Activated CD4-positive, alpha-beta T cell treated with anti-CD3 and anti-CD28 coated beads, Interleukin-2, Interleukin-6, amounts not matched to agents 100 ng/mL and 50 ng/mL, durations not matched to agents 16 hours and 8 hours (primary cell): Measurements from ENCODE around the gene PTHLH.
A peak's percentile ranks its signal among the peaks of the same experiment; 100 is the strongest.

ENCODE experiments used
- DNase-seq: peaks from one replicate; pipeline ENCODE4 v3.0.0-alpha.2; 2020

PTHLH gene

DNA sequence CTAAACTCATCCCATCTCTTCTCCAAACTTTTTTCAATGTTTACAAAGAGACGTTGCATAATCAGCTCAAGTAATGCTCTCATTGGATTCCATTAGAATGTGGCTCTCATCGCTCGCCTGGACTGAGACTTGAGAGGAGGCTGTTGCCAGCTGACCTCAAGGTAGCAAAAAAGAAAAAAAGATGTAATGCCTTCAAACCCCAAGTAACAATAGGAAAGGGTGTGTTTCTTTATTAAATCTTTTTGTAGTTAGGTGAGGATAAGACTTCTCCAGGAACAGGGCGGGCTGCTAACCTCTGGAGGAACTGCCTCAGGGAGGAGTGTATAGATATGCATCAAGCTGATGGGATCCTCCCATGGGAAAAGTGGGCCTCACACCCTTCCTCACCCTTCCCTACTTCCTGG, 956 bp upstream of the PTHLH start:
- DNase-seq = no peak

GRCh38 chr12:27971606-27972005, 927 bp downstream of the PTHLH start:
- DNase-seq = no peak

- no peak for DNase-seq
Observed at GRCh38 chr12:27971121-27971489, 1.4 kb downstream of the PTHLH start.

- DNase-seq = no peak
Observed at GRCh38 chr12:27970401-27971120, 2.0 kb downstream of the PTHLH start.

GRCh38 chr12:27969624-27970400, 2.7 kb downstream of the PTHLH start:
- peak; percentile 61 for DNase-seq

GRCh38 chr12:27968972-27969623, 3.4 kb downstream of the PTHLH start:
- no peak for DNase-seq

- DNase-seq = no peak
Observed at GRCh38 chr12:27967551-27968054, 4.9 kb downstream of the PTHLH start.

- peak; percentile 57 for DNase-seq
Observed at GRCh38 chr12:27966870-27967269, 5.7 kb downstream of the PTHLH start.

DNA sequence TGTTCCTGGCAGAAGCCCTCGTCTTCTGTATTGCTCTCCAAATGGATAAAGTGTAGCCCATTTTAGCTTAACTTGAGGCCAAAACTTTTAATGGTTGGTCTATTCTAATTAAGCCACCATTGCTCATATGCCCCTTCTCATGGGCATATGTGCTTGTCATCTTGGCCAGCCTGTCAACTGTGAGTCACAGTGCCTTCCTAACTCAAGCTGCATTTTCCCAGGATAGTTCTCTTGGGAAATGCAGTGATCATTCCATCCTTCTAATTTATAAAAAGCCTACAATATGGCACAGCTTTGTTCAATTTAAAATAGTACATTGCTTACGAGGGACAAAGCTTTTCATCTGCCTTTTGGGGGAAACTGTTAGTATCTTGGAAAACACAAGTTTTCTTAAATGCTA, 6.6 kb downstream of the PTHLH start:
- DNase-seq = no peak

DNA sequence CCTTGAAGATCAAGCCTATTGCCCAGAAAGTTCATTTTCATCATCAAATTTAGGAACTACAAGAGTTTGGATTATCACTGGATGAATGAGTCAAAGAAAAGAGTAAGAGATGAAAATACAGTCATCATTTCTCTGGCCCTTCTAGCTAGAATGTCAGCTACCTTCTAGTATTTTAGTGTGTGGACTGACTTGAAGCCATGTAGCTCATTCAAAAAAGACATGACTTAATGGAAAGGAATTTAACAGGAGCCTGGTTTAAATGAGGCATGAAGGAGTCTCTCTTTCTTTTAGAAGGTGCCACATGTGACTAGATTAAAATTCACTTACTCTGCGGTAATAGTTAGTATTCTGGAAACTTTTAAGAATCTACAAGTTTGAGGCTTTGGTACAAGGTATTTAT, 7.1 kb downstream of the PTHLH start:
- no peak for DNase-seq

DNA sequence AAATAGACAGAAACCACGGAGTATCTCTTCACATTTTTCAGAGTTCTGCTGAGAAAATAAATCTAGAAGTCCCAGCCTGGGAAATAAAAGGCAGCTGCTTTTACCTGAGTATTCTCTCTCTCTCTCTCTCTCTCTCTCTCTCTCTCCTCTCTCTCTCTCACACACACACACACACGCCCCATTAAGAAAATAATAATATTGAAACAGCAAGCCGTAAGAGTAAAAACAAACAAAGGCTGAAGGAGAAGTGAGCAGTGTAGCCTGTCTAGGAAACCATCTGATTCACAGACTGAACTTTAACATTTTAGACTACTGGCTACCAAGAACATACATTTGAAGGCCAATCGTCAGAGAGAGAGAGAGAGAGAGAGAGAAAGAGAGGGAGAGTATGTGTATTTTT, 8.4 kb downstream of the PTHLH start:
- DNase-seq = no peak

DNA sequence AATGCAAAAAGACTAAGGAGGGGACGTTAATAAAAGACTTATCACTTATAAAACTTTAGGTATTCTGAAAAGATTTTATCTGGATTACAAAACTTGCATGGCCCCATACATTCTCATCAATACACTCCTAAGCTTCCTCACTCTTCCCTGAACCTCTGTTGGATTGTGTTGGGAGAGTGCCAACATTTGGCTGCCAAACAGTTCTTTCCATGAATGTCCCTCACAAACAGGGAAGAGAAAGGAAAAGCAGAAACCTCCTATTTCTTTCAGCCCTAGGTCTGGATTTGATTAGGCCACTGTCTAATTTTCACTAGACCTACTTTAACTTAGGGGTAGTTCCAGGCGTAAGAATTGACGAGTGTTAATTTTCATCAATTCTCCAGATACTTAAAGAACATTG, 11.7 kb downstream of the PTHLH start:
- DNase-seq = no peak

GRCh38 chr12:27958675-27959074, 13.9 kb downstream of the PTHLH start:
- no peak for DNase-seq

DNA sequence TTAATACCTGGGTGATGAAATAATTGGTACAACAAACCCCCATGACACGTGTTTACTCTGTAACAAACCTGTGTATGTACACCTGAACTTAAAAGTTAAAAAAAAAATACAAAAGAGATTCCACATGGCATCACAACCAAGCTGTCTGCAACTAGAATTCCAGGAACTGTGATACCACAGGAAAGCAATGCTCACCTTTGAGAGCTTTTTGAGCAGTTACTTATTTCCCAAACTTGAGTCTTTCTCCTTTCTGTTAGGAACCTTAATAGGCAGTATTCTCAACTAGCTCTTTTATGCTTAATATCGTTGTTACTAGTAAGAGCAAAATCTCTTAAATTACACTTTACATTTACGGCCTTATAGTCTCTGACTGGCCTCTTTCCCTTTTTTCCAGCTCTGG, 15.2 kb downstream of the PTHLH start:
- DNase-seq = no peak

DNA sequence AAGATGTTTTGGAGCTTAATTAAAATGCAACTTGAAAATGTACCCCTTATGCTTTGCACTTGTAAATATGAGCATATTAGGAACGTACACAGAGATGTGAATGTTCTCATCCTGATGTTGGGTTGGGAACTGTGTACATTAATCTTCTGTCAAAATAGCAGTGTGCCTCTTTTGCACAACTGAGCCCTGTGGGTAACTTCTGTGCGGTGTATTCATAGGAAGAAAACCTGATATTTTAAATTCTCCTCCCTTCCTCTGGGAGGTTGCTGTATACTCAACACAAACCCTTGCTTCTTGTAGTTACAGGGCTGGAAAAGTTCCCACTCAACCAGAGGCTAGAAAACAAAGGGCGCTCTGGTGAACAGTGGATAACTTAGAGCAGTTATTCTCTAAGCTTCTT, 18.7 kb downstream of the PTHLH start:
- no peak for DNase-seq

DNA sequence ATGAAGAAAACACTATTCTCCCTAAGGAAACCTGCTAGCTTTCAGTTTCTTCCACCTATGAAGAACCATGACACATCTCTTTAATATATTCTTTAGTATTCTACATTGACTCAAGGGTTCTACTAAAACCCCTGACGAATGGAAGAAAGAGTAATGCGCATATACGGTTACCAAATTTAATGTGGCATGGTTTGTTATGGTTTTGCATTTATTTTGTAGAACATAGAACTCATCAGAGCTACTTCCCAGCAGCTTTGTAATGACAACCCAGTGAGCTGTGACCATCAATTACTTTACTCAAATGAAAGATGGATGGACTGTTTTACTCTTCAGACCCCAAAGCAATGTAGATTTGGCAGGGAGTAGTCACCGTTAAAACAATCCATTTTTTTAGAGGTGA, 19.2 kb downstream of the PTHLH start:
- no peak for DNase-seq

- no peak for DNase-seq
Observed at GRCh38 chr12:27952510-27952909, 20.0 kb downstream of the PTHLH start.

DNA sequence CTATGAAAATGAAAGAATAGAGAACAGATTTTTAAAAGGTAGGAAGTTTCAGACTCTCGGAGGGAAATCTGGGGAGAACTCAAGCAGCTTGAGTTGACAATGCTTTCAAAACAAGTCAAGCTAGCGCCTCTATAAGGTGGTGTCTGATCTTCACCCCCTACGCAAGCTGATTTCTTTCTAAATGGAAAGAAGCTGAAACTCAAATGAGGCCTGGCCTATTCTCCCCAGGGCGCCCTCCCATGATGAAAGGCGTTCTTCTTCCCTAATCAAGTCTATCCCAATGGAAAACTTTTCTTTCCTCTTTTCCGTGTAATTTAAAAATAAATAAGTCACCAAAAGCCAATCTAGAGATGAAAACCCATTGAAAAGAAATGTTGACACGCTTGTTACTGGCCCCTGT, 20.6 kb downstream of the PTHLH start:
- DNase-seq = no peak

DNA sequence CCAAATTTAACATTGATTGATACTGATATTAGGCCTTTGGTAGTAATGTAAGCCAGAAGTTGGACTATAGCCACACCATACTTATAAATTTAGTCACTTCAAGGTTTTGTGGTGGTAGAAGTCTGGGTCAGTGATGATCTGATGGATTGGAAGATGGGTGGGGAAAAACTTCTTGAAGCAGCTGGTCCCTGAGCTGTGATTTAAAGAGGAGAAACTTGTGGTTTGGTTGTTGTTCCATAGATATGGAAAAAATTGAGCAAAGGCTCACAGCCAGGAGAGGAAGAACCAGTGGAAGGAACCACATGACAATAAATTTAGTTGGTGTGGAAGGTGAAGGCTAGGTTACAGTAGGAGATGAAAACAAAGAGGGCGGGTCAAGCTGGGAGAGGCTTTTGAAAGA, 26.1 kb downstream of the PTHLH start:
- no peak for DNase-seq

DNA sequence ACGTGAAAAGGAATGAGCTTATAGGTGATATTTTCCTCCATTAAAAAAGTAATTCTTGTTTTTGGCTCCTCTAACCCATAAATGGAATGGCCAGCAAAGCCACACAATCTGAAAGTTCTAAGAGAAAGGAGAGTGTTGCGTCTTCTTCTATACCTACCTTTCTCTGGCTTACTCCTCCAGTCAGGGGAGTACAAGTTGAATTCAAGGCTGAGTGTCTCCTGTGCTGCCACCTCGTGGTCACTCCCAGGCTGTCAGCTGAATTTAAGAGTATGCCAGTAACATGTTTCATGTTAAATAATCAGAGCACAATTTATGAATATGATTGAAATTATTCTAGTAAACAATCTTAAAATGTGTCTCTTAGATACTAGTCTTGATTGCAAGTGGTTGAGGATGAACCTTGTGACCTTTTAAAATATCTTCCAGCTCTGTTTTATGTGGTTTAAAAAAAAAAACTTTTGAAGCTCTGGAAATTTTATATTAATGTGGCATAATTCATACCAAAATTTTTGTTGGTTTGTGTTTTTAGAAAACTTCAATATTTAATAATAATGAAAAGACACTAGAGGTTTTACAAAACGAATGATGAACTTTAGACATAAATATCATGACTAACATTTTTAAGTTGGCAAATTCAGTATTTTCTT, 31.7 kb downstream of the PTHLH start:
- peak; percentile 79 for DNase-seq

GRCh38 chr12:27940245-27940644, 32.3 kb downstream of the PTHLH start:
- no peak for DNase-seq

DNA sequence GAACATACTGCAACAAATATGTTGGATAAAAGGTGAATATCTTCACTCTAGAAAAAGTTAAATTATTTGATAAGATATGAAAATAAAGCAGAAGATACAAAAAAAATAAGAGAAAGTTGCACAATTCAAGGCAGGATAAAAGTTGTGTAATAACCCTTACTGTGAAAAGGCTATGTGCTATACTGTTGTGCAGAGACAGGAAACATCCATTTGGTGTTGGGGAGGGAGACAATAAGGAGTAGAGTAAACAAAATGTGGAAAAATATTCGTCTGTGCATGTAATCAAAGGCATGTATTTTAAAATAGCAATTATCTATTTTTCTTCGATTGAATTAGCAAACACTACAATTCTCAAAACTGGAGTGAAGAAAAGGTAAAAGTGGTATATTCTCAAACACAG, 34.8 kb downstream of the PTHLH start:
- no peak for DNase-seq

DNA sequence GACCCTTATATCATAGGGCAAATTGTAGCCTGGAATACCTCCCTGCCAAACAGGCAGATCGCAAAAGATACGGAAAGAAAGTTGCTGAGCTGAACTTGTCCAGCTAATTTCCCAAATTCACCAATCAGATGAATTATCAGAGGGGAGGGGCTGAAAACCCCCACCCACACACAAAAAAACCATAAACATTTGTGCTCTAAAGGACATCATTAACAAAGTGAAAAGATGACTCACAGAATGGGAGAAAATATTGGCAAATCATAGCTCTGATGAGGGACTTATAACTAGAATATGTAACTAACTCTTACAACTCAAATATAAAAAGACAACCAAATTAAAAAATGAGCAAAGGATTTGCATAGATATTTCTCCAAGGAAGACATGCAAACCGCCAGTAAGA, 36.3 kb downstream of the PTHLH start:
- DNase-seq = no peak
